Keratinocyte (primary cell): ENCODE results near the gene LHFPL3. TPM values are rescaled to one million over a fixed set of nuclear protein-coding genes. Genes with fewer than 3 reads are reported as not detected.

Experiments
- DNase-seq: peaks from one replicate; pipeline ENCODE4 v3.0.0-alpha.2; 2011; ENCODE audit warnings: low read depth, missing footprints, low spot score
- FAIRE-seq: peaks from 2 replicates; lab custom pipeline; 2011; peaks lifted over from hg19 to GRCh38; lab: Jason Lieb, UNC
- H2AFZ ChIP-seq: 2 replicates; pipeline ENCODE4 v1.6.0; 2012; ENCODE audit warnings: low read length, control low read depth, inconsistent platforms; ENCODE audit not compliant: control insufficient read depth
- H3K27ac ChIP-seq: 2 replicates; pipeline ENCODE4 v1.5.1; 2011; ENCODE audit warnings: low read length; ENCODE audit not compliant: control insufficient read depth, insufficient read depth
- H3K27me3 ChIP-seq: 3 replicates; pipeline ENCODE4 v1.6.0; 2011; ENCODE audit warnings: low read length; ENCODE audit not compliant: control insufficient read depth, insufficient read depth; ENCODE audit errors: extremely low read depth
- H3K36me3 ChIP-seq, 2 experiments: 2 replicates in 1 of 2; 3 replicates in 1 of 2; pipeline ENCODE4 v1.5.1; 2011; ENCODE audit warnings: low read length in 2 of 2, mild to moderate bottlenecking in 1 of 2; ENCODE audit not compliant: control insufficient read depth in 2 of 2, insufficient read depth in 2 of 2; ENCODE audit errors: extremely low read depth in 1 of 2
- H3K4me1 ChIP-seq: 3 replicates; pipeline ENCODE4 v1.5.1; 2011; ENCODE audit warnings: low read length; ENCODE audit not compliant: control insufficient read depth, insufficient read depth; ENCODE audit errors: extremely low read depth
- H3K4me2 ChIP-seq: 3 replicates; pipeline ENCODE4 v1.6.0; 2011; ENCODE audit warnings: low read depth, low read length; ENCODE audit not compliant: control insufficient read depth, insufficient read depth; ENCODE audit errors: extremely low read depth
- H3K4me3 ChIP-seq, 3 experiments: fragments of 200-600 bp in 1 of 3; sonication (generic) in 1 of 3; 2 replicates in 2 of 3; 3 replicates in 1 of 3; pipeline ENCODE4 v1.5.1; 2011 to 2016; ENCODE audit warnings: low read length in 3 of 3, mild to moderate bottlenecking in 3 of 3, control low read depth in 2 of 3, inconsistent platforms in 1 of 3, low read depth in 1 of 3, mixed read lengths in 1 of 3, mixed run types in 1 of 3, moderate library complexity in 1 of 3; ENCODE audit not compliant: control insufficient read depth in 2 of 3, insufficient read depth in 2 of 3; ENCODE audit errors: extremely low read depth in 1 of 3
- H3K79me2 ChIP-seq: 2 replicates; pipeline ENCODE4 v1.6.0; 2012; ENCODE audit warnings: low read length; ENCODE audit not compliant: control insufficient read depth, insufficient read depth
- H3K9ac ChIP-seq: 3 replicates; pipeline ENCODE4 v1.6.0; 2011; ENCODE audit warnings: low read length; ENCODE audit not compliant: control insufficient read depth, insufficient read depth; ENCODE audit errors: extremely low read depth
- H3K9me1 ChIP-seq: 3 replicates; pipeline ENCODE4 v1.6.0; 2011; ENCODE audit warnings: low read length; ENCODE audit not compliant: control insufficient read depth, insufficient read depth; ENCODE audit errors: extremely low read depth
- H3K9me3 ChIP-seq: 2 replicates; pipeline ENCODE4 v1.5.1; 2012; ENCODE audit warnings: low read depth, low read length; ENCODE audit not compliant: control insufficient read depth
- H4K20me1 ChIP-seq: 3 replicates; pipeline ENCODE4 v1.6.0; 2011; ENCODE audit warnings: low read length; ENCODE audit not compliant: control insufficient read depth, insufficient read depth; ENCODE audit errors: extremely low read depth
- EZH2 ChIP-seq: IDR thresholded peaks from one replicate; pipeline ENCODE4 v1.6.1; 2012; ENCODE audit warnings: inconsistent platforms, mild to moderate bottlenecking, low read length, moderate library complexity
- dilution Hi-C: fragments of 300-500 bp; cut with MboI; formaldehyde crosslinking; loops from one replicate; pipeline ENCODE4 v1.7.0; 2020; ENCODE audit warnings: low sequenced_read_pairs; ENCODE audit not compliant: extremely low pct_ligation_motif_present
- polyA plus RNA-seq, 5 experiments: library from polyadenylated mRNA; depleted of rRNA in 3 of 5; stranded (reverse) in 3 of 5; stranded (forward) in 1 of 5; unstranded in 1 of 5; fragments of >200 nt; gene quantifications; 1 replicate in 1 of 5; 2 replicates in 3 of 5; 3 replicates in 1 of 5; pipeline versions ENCODE4 v1.2.1 to v1.2.3, GENCODE V29; 2011 to 2012; ENCODE audit warnings: missing spikeins in 2 of 5, low read depth in 1 of 5, low replicate concordance in 1 of 5
- TF ChIP-seq, protein P1 (sequence below), 3 experiments: IDR thresholded peaks in 1 of 3; conservative IDR thresholded peaks in 1 of 3; optimal IDR thresholded peaks in 1 of 3; 2 replicates in 2 of 3; 3 replicates in 1 of 3; pipeline versions ENCODE3 to v1.5.1; 2011; ENCODE audit warnings: low read length in 3 of 3, mild to moderate bottlenecking in 3 of 3, moderate library complexity in 2 of 3, control low read depth in 1 of 3, inconsistent platforms in 1 of 3; ENCODE audit not compliant: insufficient read depth in 2 of 3; ENCODE audit errors: extremely low read depth in 1 of 3

The LHFPL3 gene
- polyA plus RNA-seq, 1 donor (not counting 4 experiments of a cell fraction or from before 2014, with no cell fraction given), result not detected

DNA sequence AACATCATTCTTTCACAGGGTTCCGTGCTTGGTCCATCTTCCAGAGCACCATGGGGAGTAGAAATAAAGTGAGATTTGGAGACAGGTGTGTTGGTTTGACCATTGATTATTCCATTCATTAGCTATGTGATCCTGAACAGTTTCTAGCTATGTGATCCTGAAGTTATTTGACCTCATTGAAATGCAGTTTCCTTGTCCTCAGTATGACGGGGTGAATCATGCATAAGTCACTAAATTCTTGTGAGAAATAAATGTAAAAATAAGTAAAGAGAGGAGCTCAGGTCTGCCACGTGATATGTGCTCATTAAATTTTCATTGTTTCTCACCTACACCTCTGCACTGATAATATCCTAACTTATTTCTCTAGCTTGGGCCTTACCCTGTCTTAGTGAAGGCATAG lies 34.1 kb upstream of the LHFPL3 start:
- Histone ChIP-seq H3K36me3 (no peaks in the 10 kb centered on the region), H3K4me2 (no peak overlapping the region), H3K79me2 (no peaks in the 10 kb centered on the region), H3K27ac (no peak overlapping the region), H2AFZ (no peak overlapping the region), H3K4me3 (no peak overlapping the region), H3K9me3 (no peaks in the 10 kb centered on the region), H3K9ac (no peak overlapping the region), H4K20me1 (no peaks in the 10 kb centered on the region), H3K27me3 (no peaks in the 10 kb centered on the region), H3K9me1 (no peaks in the 10 kb centered on the region), H3K4me1 (no peaks in the 10 kb centered on the region)
- TF ChIP-seq, protein P1, sequence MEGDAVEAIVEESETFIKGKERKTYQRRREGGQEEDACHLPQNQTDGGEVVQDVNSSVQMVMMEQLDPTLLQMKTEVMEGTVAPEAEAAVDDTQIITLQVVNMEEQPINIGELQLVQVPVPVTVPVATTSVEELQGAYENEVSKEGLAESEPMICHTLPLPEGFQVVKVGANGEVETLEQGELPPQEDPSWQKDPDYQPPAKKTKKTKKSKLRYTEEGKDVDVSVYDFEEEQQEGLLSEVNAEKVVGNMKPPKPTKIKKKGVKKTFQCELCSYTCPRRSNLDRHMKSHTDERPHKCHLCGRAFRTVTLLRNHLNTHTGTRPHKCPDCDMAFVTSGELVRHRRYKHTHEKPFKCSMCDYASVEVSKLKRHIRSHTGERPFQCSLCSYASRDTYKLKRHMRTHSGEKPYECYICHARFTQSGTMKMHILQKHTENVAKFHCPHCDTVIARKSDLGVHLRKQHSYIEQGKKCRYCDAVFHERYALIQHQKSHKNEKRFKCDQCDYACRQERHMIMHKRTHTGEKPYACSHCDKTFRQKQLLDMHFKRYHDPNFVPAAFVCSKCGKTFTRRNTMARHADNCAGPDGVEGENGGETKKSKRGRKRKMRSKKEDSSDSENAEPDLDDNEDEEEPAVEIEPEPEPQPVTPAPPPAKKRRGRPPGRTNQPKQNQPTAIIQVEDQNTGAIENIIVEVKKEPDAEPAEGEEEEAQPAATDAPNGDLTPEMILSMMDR (optimal IDR thresholded peaks at IDR 0.05 in 1 of 3, IDR thresholded peaks at IDR 0.05 in 1 of 3, conservative IDR thresholded peaks at IDR 0.05 in 1 of 3; ENCODE audit: extremely low read depth in 1 of 3, insufficient read depth in 2 of 3, low read length in 3 of 3), result no peak
- no peak for TF ChIP-seq EZH2
- FAIRE-seq, result no peak
- dilution Hi-C loops, result no loop called here
- no peak for DNase-seq

DNA sequence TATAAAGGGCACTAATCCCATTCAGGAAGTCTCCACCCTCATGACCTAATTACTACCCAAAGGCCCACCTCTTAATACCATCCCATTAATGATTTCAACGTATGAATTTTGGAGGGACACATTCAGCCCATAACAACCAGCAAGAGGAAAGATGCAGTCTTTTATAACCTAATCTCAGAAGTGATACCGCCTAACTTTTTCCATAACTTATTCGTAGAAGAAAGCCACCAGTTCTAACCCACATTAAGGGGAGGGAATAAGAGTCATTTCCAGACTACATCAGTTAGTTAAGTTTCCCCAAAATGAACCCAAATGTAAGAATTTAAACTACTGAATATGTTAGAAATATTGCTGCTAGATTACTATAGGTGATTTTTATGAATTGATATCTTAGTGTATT lies 32.1 kb upstream of the LHFPL3 start:
- Histone ChIP-seq H3K79me2 (no peaks in the 10 kb centered on the region), H3K27ac (no peak overlapping the region), H3K9ac (no peak overlapping the region), H3K9me3 (no peaks in the 10 kb centered on the region), H3K4me3 (no peak overlapping the region), H4K20me1 (no peaks in the 10 kb centered on the region), H3K4me2 (no peak overlapping the region), H3K9me1 (no peaks in the 10 kb centered on the region), H3K36me3 (no peaks in the 10 kb centered on the region), H3K4me1 (no peaks in the 10 kb centered on the region), H2AFZ (no peak overlapping the region), H3K27me3 (no peaks in the 10 kb centered on the region)
- DNase-seq (no peak), FAIRE-seq (no peak)
- TF ChIP-seq, protein P1 (optimal IDR thresholded peaks at IDR 0.05 in 1 of 3, IDR thresholded peaks at IDR 0.05 in 1 of 3, conservative IDR thresholded peaks at IDR 0.05 in 1 of 3; ENCODE audit: extremely low read depth in 1 of 3, insufficient read depth in 2 of 3, low read length in 3 of 3), result no peak
- no peak for TF ChIP-seq EZH2
- dilution Hi-C loops, result loop anchor here (5.0 kb wide), 1 partner anchor 66 kb away; no protein-coding TSS in a partner anchor
